ENCODE results near the gene PSAP. TPM values are rescaled to one million over a fixed set of nuclear protein-coding genes. Genes with fewer than 3 reads are reported as not detected.
A peak's percentile ranks its signal among the peaks of the same experiment; 100 is the strongest.
"Not testable (repeated sequence)": the region's sequence is repeated elsewhere in the genome, so short reads cannot be mapped to it uniquely, and the experiment has no call there.

PSAP gene
- total RNA-seq, 1 donor from 2014 or later: 564 TPM

GRCh38 chr10:71873582-71874211 is 22.6 kb upstream of the PSAP start:
- no peak for DNase-seq

GRCh38 chr10:71869601-71870000 is 18.6 kb upstream of the PSAP start:
- DNase-seq: not testable (repeated sequence)

GRCh38 chr10:71868192-71868697 is 17.2 kb upstream of the PSAP start:
- peak; percentile 28 for DNase-seq

GRCh38 chr10:71865561-71866041 is 14.6 kb upstream of the PSAP start:
- no peak for DNase-seq

- no peak for DNase-seq
These were observed 13.9 kb upstream of the PSAP start for GRCh38 chr10:71864911-71865361.

GRCh38 chr10:71863203-71863602 is 12.2 kb upstream of the PSAP start:
- DNase-seq: no peak

- DNase-seq: peak; percentile 93
These were observed 9.4 kb upstream of the PSAP start for GRCh38 chr10:71860243-71861029.

GRCh38 chr10:71857934-71858890 is 7.2 kb upstream of the PSAP start:
- DNase-seq: no peak

GRCh38 chr10:71856619-71857018 is 5.6 kb upstream of the PSAP start:
- no peak for DNase-seq

GRCh38 chr10:71854031-71854430 is 3.0 kb upstream of the PSAP start:
- no peak for DNase-seq

GRCh38 chr10:71852355-71852937 is 1.4 kb upstream of the PSAP start:
- DNase-seq: no peak

GRCh38 chr10:71851465-71852095 is 529 bp upstream of the PSAP start:
- not testable (repeated sequence) for DNase-seq

GRCh38 chr10:71850021-71850742 is 869 bp downstream of the PSAP start:
- no peak for DNase-seq

- no peak for DNase-seq
These were observed 1.6 kb downstream of the PSAP start for GRCh38 chr10:71849461-71849908.

- no peak for DNase-seq
These were observed 2.5 kb downstream of the PSAP start for GRCh38 chr10:71848325-71849275.

- DNase-seq: no peak
These were observed 3.6 kb downstream of the PSAP start for GRCh38 chr10:71847418-71847817.

GRCh38 chr10:71846816-71847215 is 4.2 kb downstream of the PSAP start:
- DNase-seq: no peak

- DNase-seq: no peak
These were observed 5.3 kb downstream of the PSAP start for GRCh38 chr10:71845410-71846405.
